ENCODE measurements around the gene ARHGAP10. TPM values are rescaled to one million over a fixed set of nuclear protein-coding genes. Genes with fewer than 3 reads are reported as not detected.

ARHGAP10 gene
- total RNA-seq, 1 donor from 2014 or later = 4.6 TPM

DNA sequence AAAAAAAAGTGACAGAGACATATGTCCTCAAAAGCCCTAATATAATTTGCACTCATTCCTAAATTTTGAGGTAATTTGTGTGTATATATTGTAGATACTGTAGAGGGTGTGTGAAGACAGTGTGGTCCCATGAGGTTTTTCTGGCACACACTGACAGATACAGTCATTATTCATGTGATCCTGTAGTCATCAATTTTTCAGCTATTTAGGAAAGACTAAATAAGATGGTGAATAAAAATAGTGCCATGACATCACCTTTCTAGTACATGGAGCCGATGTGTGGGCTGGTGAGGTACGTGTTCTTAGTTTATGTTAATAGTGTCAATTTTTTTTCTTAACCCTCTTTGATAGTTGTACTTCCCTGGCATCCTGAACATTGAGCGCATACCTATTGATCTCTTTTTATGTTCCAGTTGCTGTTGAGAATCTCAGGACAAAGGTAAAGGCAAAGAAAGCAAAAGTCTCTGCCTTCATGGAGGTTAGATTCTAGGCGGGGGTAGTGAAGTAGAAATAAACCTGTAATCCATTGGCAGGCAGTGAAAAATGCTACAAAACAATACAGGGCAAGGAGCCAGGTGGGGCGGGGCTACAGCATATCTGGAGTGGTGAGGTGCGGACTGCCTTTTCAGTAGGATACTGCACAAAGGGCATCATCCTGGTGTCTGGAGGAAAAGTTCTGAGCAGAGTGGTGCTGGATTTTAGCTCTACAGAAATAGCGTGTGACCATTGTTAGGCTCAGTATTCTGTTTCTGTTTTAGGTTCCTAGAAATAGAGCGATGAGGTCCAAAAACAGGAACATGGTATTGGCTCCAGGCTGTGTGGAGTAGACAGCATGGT lies 93.8 kb downstream of the ARHGAP10 start:
- Mint-ChIP-seq H3K36me3 (ENCODE audit: low read depth, unreplicated experiment) (no peaks in the 10 kb centered on the region), H3K27ac (ENCODE audit: unreplicated experiment) (no peak overlapping the region), H3K4me3 (ENCODE audit: unreplicated experiment) (no peak overlapping the region), H3K27me3 (ENCODE audit: unreplicated experiment) (peaks cover 6% of the 10 kb centered on the region), H3K9me3 (ENCODE audit: unreplicated experiment) (no peaks in the 10 kb centered on the region), H3K4me1 (ENCODE audit: unreplicated experiment) (peaks cover 11% of the 10 kb centered on the region)
- TF ChIP-seq, protein P1, sequence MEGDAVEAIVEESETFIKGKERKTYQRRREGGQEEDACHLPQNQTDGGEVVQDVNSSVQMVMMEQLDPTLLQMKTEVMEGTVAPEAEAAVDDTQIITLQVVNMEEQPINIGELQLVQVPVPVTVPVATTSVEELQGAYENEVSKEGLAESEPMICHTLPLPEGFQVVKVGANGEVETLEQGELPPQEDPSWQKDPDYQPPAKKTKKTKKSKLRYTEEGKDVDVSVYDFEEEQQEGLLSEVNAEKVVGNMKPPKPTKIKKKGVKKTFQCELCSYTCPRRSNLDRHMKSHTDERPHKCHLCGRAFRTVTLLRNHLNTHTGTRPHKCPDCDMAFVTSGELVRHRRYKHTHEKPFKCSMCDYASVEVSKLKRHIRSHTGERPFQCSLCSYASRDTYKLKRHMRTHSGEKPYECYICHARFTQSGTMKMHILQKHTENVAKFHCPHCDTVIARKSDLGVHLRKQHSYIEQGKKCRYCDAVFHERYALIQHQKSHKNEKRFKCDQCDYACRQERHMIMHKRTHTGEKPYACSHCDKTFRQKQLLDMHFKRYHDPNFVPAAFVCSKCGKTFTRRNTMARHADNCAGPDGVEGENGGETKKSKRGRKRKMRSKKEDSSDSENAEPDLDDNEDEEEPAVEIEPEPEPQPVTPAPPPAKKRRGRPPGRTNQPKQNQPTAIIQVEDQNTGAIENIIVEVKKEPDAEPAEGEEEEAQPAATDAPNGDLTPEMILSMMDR (IDR thresholded peaks at IDR 0.05; ENCODE audit: unreplicated experiment) = no peak
- no peak for DNase-seq (ENCODE audit: low spot score)

- no peaks in the 10 kb centered on the region for H3K36me3 Mint-ChIP-seq (ENCODE audit: low read depth, unreplicated experiment)
- no peaks in the 10 kb centered on the region for H3K9me3 Mint-ChIP-seq (ENCODE audit: unreplicated experiment)
- H3K4me1 Mint-ChIP-seq (ENCODE audit: unreplicated experiment) = peaks cover 11% of the 10 kb centered on the region
- H3K4me3 Mint-ChIP-seq (ENCODE audit: unreplicated experiment) = no peak overlapping the region
- H3K27ac Mint-ChIP-seq (ENCODE audit: unreplicated experiment) = no peak overlapping the region
- TF ChIP-seq, protein P1 (IDR thresholded peaks at IDR 0.05; ENCODE audit: unreplicated experiment) = no peak
- no peak for DNase-seq (ENCODE audit: low spot score)
- H3K27me3 Mint-ChIP-seq (ENCODE audit: unreplicated experiment) = peaks cover 6% of the 10 kb centered on the region
These were observed 94.4 kb downstream of the ARHGAP10 start for GRCh38 chr4:147826288-147826646.

DNA sequence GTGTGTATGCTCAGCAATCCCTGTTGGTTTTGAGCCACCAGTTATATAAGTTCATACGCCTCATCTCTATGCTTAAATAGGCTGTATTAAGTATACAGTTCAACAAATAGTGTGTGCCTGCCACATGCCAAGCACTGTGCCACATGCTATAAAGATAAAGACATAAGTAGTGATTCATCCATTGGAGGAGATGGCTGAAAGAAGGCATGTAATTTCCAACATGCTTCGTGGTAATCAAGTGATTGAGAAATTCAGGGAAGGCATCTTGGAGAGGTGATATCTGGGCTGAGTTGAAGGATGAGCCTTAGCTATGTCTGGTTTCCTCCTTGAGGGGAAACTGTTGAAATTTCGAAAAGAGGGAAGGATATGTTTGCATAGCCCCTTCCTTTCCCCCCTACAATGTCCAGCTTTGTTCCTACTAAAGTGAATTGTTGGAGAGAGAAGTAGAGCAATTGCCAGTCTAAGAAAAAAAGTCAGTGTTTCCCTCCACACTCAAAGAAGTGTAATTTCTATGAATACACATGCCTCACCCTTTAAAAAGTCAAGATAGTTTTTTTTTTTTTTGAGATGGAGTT lies 96.5 kb downstream of the ARHGAP10 start:
- Mint-ChIP-seq H3K36me3 (ENCODE audit: low read depth, unreplicated experiment) (no peaks in the 10 kb centered on the region), H3K9me3 (ENCODE audit: unreplicated experiment) (no peaks in the 10 kb centered on the region), H3K27ac (ENCODE audit: unreplicated experiment) (peak overlapping the region; percentile 4), H3K27me3 (ENCODE audit: unreplicated experiment) (peaks cover 4% of the 10 kb centered on the region), H3K4me1 (ENCODE audit: unreplicated experiment) (peaks cover 14% of the 10 kb centered on the region), H3K4me3 (ENCODE audit: unreplicated experiment) (no peak overlapping the region)
- no peak for DNase-seq (ENCODE audit: low spot score)
- TF ChIP-seq, protein P1 (IDR thresholded peaks at IDR 0.05; ENCODE audit: unreplicated experiment) = no peak

DNA sequence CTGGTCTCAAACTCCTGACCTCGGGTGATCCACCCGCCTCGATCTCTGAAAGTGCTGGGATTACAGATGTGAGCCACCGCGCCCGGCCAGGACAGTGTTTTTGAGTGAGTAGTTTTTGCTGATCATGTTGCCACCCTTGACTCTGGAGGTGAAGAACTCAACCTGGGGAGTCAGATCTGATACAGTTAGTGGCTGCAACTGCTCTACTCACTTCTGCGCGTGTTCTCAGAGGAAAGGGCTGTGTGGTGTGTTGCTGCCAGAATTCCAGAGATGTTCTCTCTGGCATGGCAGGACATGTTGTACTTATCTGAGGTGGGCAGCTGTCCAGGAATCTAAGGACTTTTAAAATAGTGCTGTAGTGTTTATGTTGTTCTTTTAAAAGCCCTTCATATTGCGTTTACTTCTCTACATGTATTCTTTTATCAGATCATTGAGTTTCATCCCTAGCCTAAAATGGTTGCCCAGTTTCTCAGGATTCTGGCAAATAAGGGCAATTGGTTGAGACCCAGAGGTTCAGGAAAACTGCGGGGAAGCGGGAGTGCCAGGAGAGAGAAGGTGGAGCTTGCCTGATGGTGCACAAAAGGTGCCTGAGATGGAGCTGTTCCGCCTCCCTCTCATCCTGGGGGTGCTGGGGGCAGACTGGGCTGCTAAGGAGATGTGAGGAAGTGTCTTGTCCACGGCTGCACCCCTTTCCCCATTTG lies 97.7 kb downstream of the ARHGAP10 start:
- H3K27ac Mint-ChIP-seq (ENCODE audit: unreplicated experiment) = no peak overlapping the region
- no peak for DNase-seq (ENCODE audit: low spot score)
- H3K36me3 Mint-ChIP-seq (ENCODE audit: low read depth, unreplicated experiment) = no peaks in the 10 kb centered on the region
- no peak overlapping the region for H3K4me3 Mint-ChIP-seq (ENCODE audit: unreplicated experiment)
- H3K9me3 Mint-ChIP-seq (ENCODE audit: unreplicated experiment) = no peaks in the 10 kb centered on the region
- H3K4me1 Mint-ChIP-seq (ENCODE audit: unreplicated experiment) = peaks cover 14% of the 10 kb centered on the region
- peaks cover 2% of the 10 kb centered on the region for H3K27me3 Mint-ChIP-seq (ENCODE audit: unreplicated experiment)
- TF ChIP-seq, protein P1 (IDR thresholded peaks at IDR 0.05; ENCODE audit: unreplicated experiment) = no peak

- H3K4me1 Mint-ChIP-seq (ENCODE audit: unreplicated experiment) = peaks cover 14% of the 10 kb centered on the region
- TF ChIP-seq, protein P1 (IDR thresholded peaks at IDR 0.05; ENCODE audit: unreplicated experiment) = no peak
- H3K27ac Mint-ChIP-seq (ENCODE audit: unreplicated experiment) = no peak overlapping the region
- no peaks in the 10 kb centered on the region for H3K36me3 Mint-ChIP-seq (ENCODE audit: low read depth, unreplicated experiment)
- H3K9me3 Mint-ChIP-seq (ENCODE audit: unreplicated experiment) = no peaks in the 10 kb centered on the region
- DNase-seq (ENCODE audit: low spot score) = no peak
- H3K4me3 Mint-ChIP-seq (ENCODE audit: unreplicated experiment) = no peak overlapping the region
- H3K27me3 Mint-ChIP-seq (ENCODE audit: unreplicated experiment) = no peaks in the 10 kb centered on the region
These were observed 98.2 kb downstream of the ARHGAP10 start for GRCh38 chr4:147830102-147830463.

Measured in endothelial cell (in vitro differentiated cells).